IMR-90 (cell line): ENCODE measurements around the gene MREG. TPM values are rescaled to one million over a fixed set of nuclear protein-coding genes. Genes with fewer than 3 reads are reported as not detected.

Experiments
- ATAC-seq: fragments of 200-7000 bp; cut with Tn5 transposase; 2 replicates; pipeline ENCODE4 v1.9.1; 2020; ENCODE audit warnings: low read depth, mild to moderate bottlenecking, moderate library complexity
- BruUV-seq: library from RNA; stranded (reverse); fragments of 400-500 nt; replicated peaks from 2 replicates; lab custom pipeline; 2021; lab: Mats Ljungman, UMichigan
- CTCF ChIA-PET: fragments of 300-600 bp; formaldehyde crosslinking; extraction: SDS; loops from one replicate; lab custom pipeline; 2021; ENCODE audit warnings: antibody characterized with exemption; lab: Yijun Ruan, JAX
- POLR2A ChIA-PET: fragments of 300-600 bp; sonication (Branson Sonifier 250); formaldehyde crosslinking; loops from one replicate; lab custom pipeline; 2022; ENCODE audit warnings: antibody characterized with exemption; ENCODE audit not compliant: unreplicated experiment; lab: Charles Lee
- DNase-seq: peaks from one replicate; pipeline ENCODE4 v3.0.0; 2013
- H2AFZ ChIP-seq: replicated peaks from 2 replicates; pipeline ENCODE3; 2013; ENCODE audit warnings: low read length, mild to moderate bottlenecking; ENCODE audit not compliant: poor library complexity
- H2AK5ac ChIP-seq: 2 replicates; pipeline ENCODE4 v1.6.1; 2013; ENCODE audit warnings: low read depth, low read length, inconsistent platforms
- H2AK9ac ChIP-seq: replicated peaks from 2 replicates; pipeline ENCODE3; 2013; ENCODE audit warnings: mild to moderate bottlenecking, low read depth, low read length, moderate library complexity; ENCODE audit not compliant: poor library complexity
- H2BK120ac ChIP-seq: 2 replicates; pipeline ENCODE4 v1.6.1; 2013; ENCODE audit warnings: low read depth, low read length, inconsistent platforms
- H2BK15ac ChIP-seq: 3 replicates; pipeline ENCODE4 v1.6.1; 2013; ENCODE audit warnings: low read depth, low read length, inconsistent platforms
- H2BK20ac ChIP-seq: 2 replicates; pipeline ENCODE4 v1.6.1; 2013; ENCODE audit warnings: low read depth, mild to moderate bottlenecking, inconsistent platforms, low read length, moderate library complexity
- H2BK5ac ChIP-seq: 2 replicates; pipeline ENCODE4 v1.6.1; 2013; ENCODE audit warnings: mild to moderate bottlenecking, low read depth, low read length, inconsistent platforms; ENCODE audit not compliant: poor library complexity, severe bottlenecking
- H3K14ac ChIP-seq: replicated peaks from 2 replicates; pipeline ENCODE4 v1.6.1; 2013; ENCODE audit warnings: low read depth, low read length, inconsistent platforms
- H3K18ac ChIP-seq: 2 replicates; pipeline ENCODE4 v1.6.1; 2013; ENCODE audit warnings: low read depth, low read length, control low read depth
- H3K23ac ChIP-seq: 2 replicates; pipeline ENCODE4 v1.6.1; 2013; ENCODE audit warnings: low read depth, low read length, inconsistent platforms
- H3K27ac ChIP-seq: 2 replicates; pipeline ENCODE4 v1.5.1; 2013; ENCODE audit warnings: mild to moderate bottlenecking, control low read depth, low read length; ENCODE audit not compliant: insufficient read depth
- H3K27me3 ChIP-seq: 2 replicates; pipeline ENCODE4 v1.6.1; 2013; ENCODE audit warnings: low read length; ENCODE audit not compliant: control insufficient read depth, insufficient read depth
- H3K36me3 ChIP-seq: 2 replicates; pipeline ENCODE4 v1.6.1; 2013; ENCODE audit warnings: low read length, mixed read lengths; ENCODE audit not compliant: control insufficient read depth, insufficient read depth
- H3K4ac ChIP-seq: 2 replicates; pipeline ENCODE4 v1.6.1; 2013; ENCODE audit warnings: low read depth, low read length, inconsistent platforms
- H3K4me1 ChIP-seq: 2 replicates; pipeline ENCODE4 v1.6.1; 2013; ENCODE audit warnings: low read length, mixed read lengths; ENCODE audit not compliant: control insufficient read depth, insufficient read depth
- H3K4me2 ChIP-seq: 2 replicates; pipeline ENCODE4 v1.6.1; 2013; ENCODE audit warnings: low read depth, mild to moderate bottlenecking, control low read depth, low read length, moderate library complexity
- H3K4me3 ChIP-seq: 2 replicates; pipeline ENCODE4 v1.5.1; 2013; ENCODE audit warnings: low read depth, mild to moderate bottlenecking, control low read depth, low read length, moderate library complexity; ENCODE audit not compliant: insufficient read depth
- H3K56ac ChIP-seq: 2 replicates; pipeline ENCODE4 v1.6.1; 2013; ENCODE audit warnings: low read length, inconsistent platforms; ENCODE audit not compliant: insufficient read depth; ENCODE audit errors: extremely low read depth
- H3K79me1 ChIP-seq, 2 experiments: 2 replicates each; pipeline ENCODE4 v1.6.1; 2013; ENCODE audit warnings: low read length in 2 of 2, inconsistent platforms in 1 of 2, low read depth in 1 of 2
- H3K9ac ChIP-seq: 2 replicates; pipeline ENCODE4 v1.6.1; 2013; ENCODE audit warnings: low read depth, low read length, control low read depth
- H3K9me1 ChIP-seq: 2 replicates; pipeline ENCODE4 v1.6.1; 2013; ENCODE audit warnings: low read length, inconsistent platforms; ENCODE audit not compliant: insufficient read depth
- H3K9me3 ChIP-seq: 2 replicates; pipeline ENCODE4 v1.6.1; 2013; ENCODE audit warnings: low read length; ENCODE audit not compliant: control insufficient read depth, insufficient read depth
- H4K20me1 ChIP-seq: 2 replicates; pipeline ENCODE4 v1.6.1; 2013; ENCODE audit warnings: low read length, inconsistent platforms; ENCODE audit not compliant: insufficient read depth
- H4K5ac ChIP-seq: 2 replicates; pipeline ENCODE4 v1.6.1; 2013; ENCODE audit warnings: mild to moderate bottlenecking, low read depth, low read length, control low read depth
- H4K8ac ChIP-seq, 2 experiments: 2 replicates each; pipeline ENCODE4 v1.6.1; 2013; ENCODE audit warnings: low read depth in 2 of 2, low read length in 2 of 2, control low read depth in 1 of 2, inconsistent platforms in 1 of 2
- H4K91ac ChIP-seq: 2 replicates; pipeline ENCODE4 v1.6.1; 2013; ENCODE audit warnings: low read depth, low read length, inconsistent platforms; ENCODE audit not compliant: insufficient read depth
- CTCF ChIP-seq: conservative IDR thresholded peaks from 2 replicates; pipeline ENCODE4 v1.5.1; 2012; ENCODE audit warnings: mild to moderate bottlenecking, low read depth, low read length, improper control_type of control experiment
- POLR2A ChIP-seq: IDR thresholded peaks from 2 replicates; pipeline ENCODE4 v1.6.1; 2012; ENCODE audit warnings: mild to moderate bottlenecking, low read depth, low read length
- RAD21 ChIP-seq: IDR thresholded peaks from 2 replicates; pipeline ENCODE4 v1.6.1; 2012; ENCODE audit warnings: low read length, improper control_type of control experiment
- SMC3 ChIP-seq: fragments of 150-350 bp; IDR thresholded peaks from 2 replicates; pipeline ENCODE4 v1.6.1; 2016; ENCODE audit warnings: low read depth, mild to moderate bottlenecking, antibody characterized with exemption, low read length, moderate library complexity
- WGBS, 2 experiments: methylation state at CpG; one replicate each; pipeline versions ENCODE4 v1.1.5 to v1.1.7; 2013; ENCODE audit warnings: missing lambda C conversion rate in 2 of 2; ENCODE audit not compliant: insufficient read length in 1 of 2; ENCODE audit errors: extremely low coverage in 2 of 2; 5-methylcytosine and 5-hydroxymethylcytosine counted together
- dilution Hi-C: fragments of 300-500 bp; cut with HindIII; formaldehyde crosslinking; loops from one replicate; pipeline ENCODE4 v1.14.3; 2018; ENCODE audit warnings: low sequenced_read_pairs; ENCODE audit not compliant: unreplicated experiment
- in situ Hi-C: fragments of 300-500 bp; cut with MboI; formaldehyde crosslinking; loops from 3 replicates; pipeline ENCODE4 v1.14.3; 2019; ENCODE audit warnings: low sequenced_read_pairs, inconsistent platforms, mixed read lengths
- intact Hi-C: fragments of 100-400 bp; cut with micrococcal nuclease; formaldehyde crosslinking; loops from 2 replicates; pipeline ENCODE4 v1.10.0; 2022
- polyA plus RNA-seq, 3 experiments: library from polyadenylated mRNA; depleted of rRNA; stranded (reverse); fragments of >200 nt; gene quantifications; 2 replicates each; pipeline ENCODE4 v1.2.3, GENCODE V29; 2012; ENCODE audit warnings: low replicate concordance in 1 of 3
- total RNA-seq: library from RNA; depleted of rRNA; stranded (reverse); fragments of >200 nt; gene quantifications from 2 replicates; pipeline ENCODE4 v1.2.3, GENCODE V29; 2012

The MREG gene
- total and polyA plus RNA-seq, 2 of the 4 experiments (the other 2 are of a cell fraction): 1.0 to 1.8 TPM

GRCh38 chr2:216034065-216034464, 20.7 kb upstream of the MREG start:
- no TSS peak for BruUV-seq
- intact Hi-C loops: loop anchor here (10.0 kb wide), 1 partner anchor 631 kb away; no protein-coding TSS in a partner anchor

More at GRCh38 chr2:216034065-216034464, 20.7 kb upstream of the MREG start:
- no peaks in the 10 kb centered on the region for H3K9me3 ChIP-seq
- no peak overlapping the region for H4K5ac ChIP-seq
- H2AFZ ChIP-seq: no peak overlapping the region
- H2AK9ac ChIP-seq: no peak overlapping the region
- no peak overlapping the region for H3K4ac ChIP-seq
- H4K91ac ChIP-seq: no peak overlapping the region
- in situ Hi-C loops (no loop called here), dilution Hi-C loops (no loop called here)
- H2BK20ac ChIP-seq: no peak overlapping the region
- no peak overlapping the region for H3K23ac ChIP-seq
- no peak overlapping the region for H2AK5ac ChIP-seq
- no peaks in the 10 kb centered on the region for H3K27me3 ChIP-seq
- H3K56ac ChIP-seq: no peak overlapping the region
- H2BK5ac ChIP-seq: no peak overlapping the region
- no peak overlapping the region for H2BK15ac ChIP-seq
- no peak overlapping the region for H4K8ac ChIP-seq
- H3K4me3 ChIP-seq: no peak overlapping the region
- H3K4me1 ChIP-seq: peaks cover 11% of the 10 kb centered on the region
- ChIA-PET CTCF (interaction anchor here (0.6 to 1.8 kb wide), 7 partner anchors 8 to 27 kb away, joined by 3 to 5 read pairs (median 3); no protein-coding TSS in a partner anchor), POLR2A (no interaction called here)
- no peaks in the 10 kb centered on the region for H3K36me3 ChIP-seq
- H3K9ac ChIP-seq: no peak overlapping the region
- no peaks in the 10 kb centered on the region for H4K20me1 ChIP-seq
- H2BK120ac ChIP-seq: no peak overlapping the region
- WGBS, 2 experiments: no CpG with 5 or more reads among the region's 1 CpG
- no peak overlapping the region for H3K4me2 ChIP-seq
- peaks cover 10% of the 10 kb centered on the region; the same call in 1 of the 2 replicates for H3K9me1 ChIP-seq
- no peak overlapping the region for H3K18ac ChIP-seq
- no peak overlapping the region for H3K14ac ChIP-seq
- DNase-seq (peak; percentile 77), ATAC-seq (peak; percentile 59)
- H3K27ac ChIP-seq: no peak overlapping the region
- TF ChIP-seq SMC3 (peak; percentile 57), CTCF (peak; percentile 70), RAD21 (peak; percentile 55), POLR2A (no peak)
- H3K79me1 ChIP-seq: 0 out of 4 replicates have a peak, but pooled peaks cover 0 to 4% of the 10 kb centered on the region in 2 experiments
